Measurements from ENCODE around the gene ARL6IP5. TPM values are rescaled to one million over a fixed set of nuclear protein-coding genes. Genes with fewer than 3 reads are reported as not detected.

The ARL6IP5 gene
- total and polyA plus RNA-seq, 9 of the 15 experiments (the other 6 are each of a cell fraction or from before 2014, with no cell fraction given): 10.3 to 54.0 (median 12.7) TPM

DNA sequence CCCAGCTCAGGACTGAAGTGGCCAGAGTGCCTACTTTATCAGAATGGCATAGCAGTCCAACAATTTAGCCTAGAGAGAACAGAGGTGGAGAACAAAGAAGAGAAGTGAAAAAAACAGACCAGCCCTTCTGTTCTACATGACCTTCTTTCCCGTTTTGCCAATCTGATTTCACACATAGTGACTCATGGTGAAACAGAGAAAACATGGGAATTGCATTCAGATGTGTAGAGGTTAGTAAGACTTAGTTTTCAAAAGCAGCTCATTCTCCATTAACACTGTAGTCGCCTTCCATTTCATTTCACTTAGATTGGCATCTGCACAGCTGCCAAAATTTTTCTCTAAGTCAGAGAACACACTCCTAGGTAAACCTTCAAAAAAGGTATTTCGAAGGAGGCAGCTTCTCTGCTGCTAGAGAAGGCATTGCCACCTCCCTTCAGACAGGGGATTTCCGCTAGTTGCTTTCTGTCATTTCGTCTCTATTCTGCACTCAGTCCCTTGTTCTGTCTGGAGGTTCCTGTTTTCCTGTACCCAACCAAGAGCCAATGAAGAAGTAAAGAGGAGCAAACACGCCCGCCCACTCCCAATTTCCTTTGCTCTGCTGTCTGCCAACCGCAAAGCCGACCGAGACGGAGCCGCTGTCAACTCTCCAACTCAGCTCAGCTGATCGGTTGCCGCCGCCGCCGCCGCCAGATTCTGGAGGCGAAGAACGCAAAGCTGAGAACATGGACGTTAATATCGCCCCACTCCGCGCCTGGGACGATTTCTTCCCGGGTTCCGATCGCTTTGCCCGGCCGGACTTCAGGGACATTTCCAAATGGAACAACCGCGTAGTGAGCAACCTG lies at the start of gene ARL6IP5 (continued):
- TF ChIP-seq ZBTB11 (CRISPR knock-in tag; IDR thresholded peaks at IDR 0.05): no peak
- TF ChIP-seq RBM15 (IDR thresholded peaks at IDR 0.05; ENCODE audit: insufficient read depth, low read length): no peak
- TF ChIP-seq, protein P1, sequence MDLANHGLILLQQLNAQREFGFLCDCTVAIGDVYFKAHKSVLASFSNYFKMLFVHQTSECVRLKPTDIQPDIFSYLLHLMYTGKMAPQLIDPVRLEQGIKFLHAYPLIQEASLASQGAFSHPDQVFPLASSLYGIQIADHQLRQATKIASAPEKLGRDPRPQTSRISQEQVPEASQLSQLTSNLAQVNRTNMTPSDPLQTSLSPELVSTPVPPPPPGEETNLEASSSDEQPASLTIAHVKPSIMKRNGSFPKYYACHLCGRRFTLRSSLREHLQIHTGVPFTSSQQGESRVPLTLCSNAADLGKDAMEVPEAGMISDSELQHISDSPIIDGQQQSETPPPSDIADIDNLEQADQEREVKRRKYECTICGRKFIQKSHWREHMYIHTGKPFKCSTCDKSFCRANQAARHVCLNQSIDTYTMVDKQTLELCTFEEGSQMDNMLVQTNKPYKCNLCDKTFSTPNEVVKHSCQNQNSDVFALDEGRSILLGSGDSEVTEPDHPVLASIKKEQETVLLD (IDR thresholded peaks at IDR 0.05): no peak
- TF ChIP-seq TFAP4 (CRISPR knock-in tag; IDR thresholded peaks at IDR 0.05; ENCODE audit: borderline replicate concordance): peak; percentile 100
- no peak for TF ChIP-seq EZH2 (IDR thresholded peaks at IDR 0.05; ENCODE audit: borderline replicate concordance, low read depth, low read length)
- TF ChIP-seq, protein P2, sequence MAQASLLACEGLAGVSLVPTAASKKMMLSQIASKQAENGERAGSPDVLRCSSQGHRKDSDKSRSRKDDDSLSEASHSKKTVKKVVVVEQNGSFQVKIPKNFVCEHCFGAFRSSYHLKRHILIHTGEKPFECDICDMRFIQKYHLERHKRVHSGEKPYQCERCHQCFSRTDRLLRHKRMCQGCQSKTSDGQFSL (CRISPR knock-in tag; IDR thresholded peaks at IDR 0.05): no peak
- TF ChIP-seq, protein P2 (tag; IDR thresholded peaks at IDR 0.05): no peak
- TF ChIP-seq SP1 (CRISPR knock-in tag; IDR thresholded peaks at IDR 0.05): no peak
- no peak for TF ChIP-seq EHMT2 (IDR thresholded peaks at IDR 0.05)
- TF ChIP-seq NFIC (IDR thresholded peaks at IDR 0.05): peak; percentile 67
- TF ChIP-seq TCFL5 (CRISPR knock-in tag; conservative IDR thresholded peaks at IDR 0.05): no peak
- no peak for TF ChIP-seq ZKSCAN8 (CRISPR knock-in tag; IDR thresholded peaks at IDR 0.05)
- no peak for TF ChIP-seq ZNF143 (CRISPR knock-in tag; IDR thresholded peaks at IDR 0.05)
- no peak for TF ChIP-seq ZNF277 (CRISPR knock-in tag; IDR thresholded peaks at IDR 0.05; ENCODE audit: borderline replicate concordance)
- TF ChIP-seq PPARD (CRISPR knock-in tag; IDR thresholded peaks at IDR 0.05): no peak

Data from K562 (cell line).